Subcutaneous abdominal adipose tissue (tissue), 5 donors: ENCODE measurements around the gene FAF1.
A peak's percentile ranks its signal among the peaks of the same experiment; 100 is the strongest.

ENCODE experiments used
- H3K27ac ChIP-seq: one replicate; pipeline ENCODE4 v1.7.0; 2013; ENCODE audit warnings: low read depth, mild to moderate bottlenecking, inconsistent platforms, low read length, moderate library complexity
- H3K27me3 ChIP-seq, 5 donors: one replicate each; pipeline ENCODE4 v1.7.0; 2013; ENCODE audit warnings: low read length in 5 of 5, inconsistent platforms in 1 of 5; ENCODE audit not compliant: control insufficient read depth in 5 of 5, insufficient read depth in 4 of 5
- H3K36me3 ChIP-seq, 5 donors: one replicate each; pipeline ENCODE4 v1.7.0; 2013; ENCODE audit warnings: low read length in 5 of 5; ENCODE audit not compliant: control insufficient read depth in 5 of 5, insufficient read depth in 5 of 5
- H3K4me1 ChIP-seq, 5 donors: one replicate each; pipeline ENCODE4 v1.7.0; 2013; ENCODE audit warnings: low read length in 5 of 5, mild to moderate bottlenecking in 3 of 5, moderate library complexity in 1 of 5; ENCODE audit not compliant: control insufficient read depth in 5 of 5, insufficient read depth in 5 of 5
- H3K4me3 ChIP-seq, 5 donors: one replicate each; pipeline ENCODE4 v1.7.0; 2013; ENCODE audit warnings: low read length in 5 of 5, low read depth in 1 of 5
- H3K9ac ChIP-seq, 5 donors: one replicate each; pipeline ENCODE4 v1.7.0; 2013; ENCODE audit warnings: low read length in 5 of 5, mild to moderate bottlenecking in 4 of 5, moderate library complexity in 3 of 5
- H3K9me3 ChIP-seq, 5 donors: one replicate each; pipeline ENCODE4 v1.7.0; 2013; ENCODE audit warnings: low read length in 5 of 5; ENCODE audit not compliant: control insufficient read depth in 5 of 5
- donor health status: healthy.
- donor health status: healthy.
- donor health status: healthy.
- donor health status: healthy.
- donor health status: healthy.

The FAF1 gene

DNA sequence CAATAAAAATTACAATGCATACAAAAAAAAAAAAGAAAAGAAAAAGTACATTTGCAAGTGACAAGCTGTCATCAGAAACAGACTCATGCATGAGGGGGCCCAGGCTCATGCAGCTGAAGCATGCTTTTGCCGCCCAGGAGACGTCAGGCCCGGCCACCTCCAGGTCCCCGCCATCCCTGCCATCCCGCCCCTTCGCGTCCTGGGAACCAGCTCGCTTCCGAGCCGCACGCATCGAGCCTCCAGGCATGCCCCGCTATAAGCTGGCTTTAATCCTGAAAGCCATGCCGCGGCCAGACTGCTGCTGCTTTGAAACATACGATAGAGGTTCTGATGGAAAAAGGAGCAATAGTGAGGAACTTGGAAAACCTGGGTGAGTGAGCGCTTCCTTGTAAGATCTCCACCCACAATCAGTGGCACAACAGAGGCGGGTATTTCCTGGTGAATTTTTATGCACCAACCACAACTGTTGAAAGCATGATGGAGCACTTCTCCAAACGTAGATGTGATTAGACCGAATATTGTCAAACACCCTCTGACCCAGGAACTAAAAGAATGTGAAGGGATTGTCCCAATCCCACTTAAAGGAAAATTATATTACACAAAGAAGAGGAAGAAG lies 113.7 kb downstream of the FAF1 start:
- Histone ChIP-seq H3K9ac (no peak overlapping the region), H3K4me3 (no peak overlapping the region), H3K36me3 (no peaks in the 10 kb centered on the region), H3K4me1 (peaks cover 0 to 4% (median 0%) of the 10 kb centered on the region in 5 donors), H3K27ac (no peak overlapping the region), H3K9me3 (peaks cover 0 to 7% (median 0%) of the 10 kb centered on the region in 5 donors), H3K27me3 (no peaks in the 10 kb centered on the region)

DNA sequence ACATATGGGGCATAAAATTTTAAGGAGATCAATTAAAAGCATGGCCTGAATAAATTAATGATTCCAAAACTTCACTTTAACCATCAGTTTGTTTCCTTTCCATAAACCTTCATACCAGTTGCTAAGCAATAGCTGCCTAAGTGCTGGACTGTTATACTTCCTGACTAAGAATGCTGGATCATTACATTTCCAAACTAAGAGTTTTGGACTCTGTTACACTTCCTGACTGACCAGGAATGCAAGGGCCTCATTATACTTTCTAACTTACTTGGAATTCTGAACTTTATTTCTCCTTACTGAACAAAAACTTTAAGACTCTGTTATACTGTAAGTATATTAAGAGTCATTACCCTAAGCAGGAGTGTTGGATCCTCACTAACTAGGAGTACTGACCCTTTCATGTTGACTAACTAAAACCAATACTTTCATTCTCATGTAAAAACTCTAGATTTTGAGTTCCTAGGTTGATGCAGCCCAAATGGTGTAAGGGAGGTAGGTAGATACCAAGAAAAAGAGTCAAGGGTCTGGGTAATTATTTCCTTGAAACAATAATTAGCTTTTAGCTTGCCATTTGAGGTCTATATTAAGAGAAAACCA lies 118.2 kb downstream of the FAF1 start:
- H3K9ac ChIP-seq: no peak overlapping the region
- no peak overlapping the region for H3K27ac ChIP-seq
- no peaks in the 10 kb centered on the region for H3K9me3 ChIP-seq
- peaks cover 0 to 4% (median 0%) of the 10 kb centered on the region in 5 donors for H3K4me1 ChIP-seq
- no peaks in the 10 kb centered on the region for H3K27me3 ChIP-seq
- no peaks in the 10 kb centered on the region for H3K36me3 ChIP-seq
- H3K4me3 ChIP-seq: no peak overlapping the region

DNA sequence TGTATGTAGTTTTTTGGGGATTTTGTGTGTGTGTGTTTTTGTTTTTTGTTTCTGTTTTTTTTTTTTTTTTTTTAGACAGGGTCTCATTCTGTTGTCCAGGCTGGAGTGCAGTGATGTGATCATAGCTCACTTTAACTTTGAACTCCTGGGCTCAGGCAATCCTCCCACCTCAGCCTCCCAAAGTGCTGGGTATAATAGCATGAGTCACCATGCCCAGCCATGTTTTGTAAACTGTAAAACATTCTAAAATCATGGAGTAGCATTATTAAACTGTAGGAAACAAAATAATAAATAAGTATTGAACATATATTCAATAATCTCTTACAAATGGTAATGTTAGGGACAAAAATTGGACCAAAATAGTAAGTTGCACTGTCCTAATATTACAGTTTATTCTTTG lies 124.0 kb downstream of the FAF1 start:
- Histone ChIP-seq H3K4me1 (no peaks in the 10 kb centered on the region), H3K9me3 (no peaks in the 10 kb centered on the region)

DNA sequence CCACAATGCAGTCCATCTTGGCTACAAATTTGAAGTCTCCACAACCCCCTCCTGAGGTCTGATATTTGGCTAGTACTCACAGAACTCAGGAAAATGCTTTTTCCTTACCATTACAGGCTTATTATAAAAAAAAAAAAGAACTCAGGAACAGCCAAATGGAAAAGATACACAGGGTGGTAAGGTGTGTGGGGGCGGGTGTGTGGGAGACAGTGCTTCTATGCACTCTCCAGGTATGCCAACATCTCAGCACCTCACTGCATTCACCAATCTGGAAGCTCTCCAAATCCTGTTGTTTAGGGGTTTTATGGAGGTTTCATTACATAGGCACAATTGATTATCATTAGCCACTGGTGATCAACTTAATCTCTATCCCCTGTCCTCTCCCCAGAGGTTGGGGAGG lies 126.9 kb downstream of the FAF1 start:
- Histone ChIP-seq H3K36me3 (no peaks in the 10 kb centered on the region), H3K4me1 (peaks cover 0 to 20% (median 11%) of the 10 kb centered on the region in 5 donors), H3K4me3 (no peak overlapping the region), H3K27me3 (no peaks in the 10 kb centered on the region), H3K9ac (no peak overlapping the region), H3K27ac (no peak overlapping the region), H3K9me3 (no peaks in the 10 kb centered on the region)

More for the DNA sequence above, 124.0 kb downstream of the FAF1 start:
- no peaks in the 10 kb centered on the region for H3K36me3 ChIP-seq
- no peak overlapping the region for H3K4me3 ChIP-seq
- no peaks in the 10 kb centered on the region for H3K27me3 ChIP-seq
- no peak overlapping the region for H3K27ac ChIP-seq
- H3K9ac ChIP-seq: no peak overlapping the region

DNA sequence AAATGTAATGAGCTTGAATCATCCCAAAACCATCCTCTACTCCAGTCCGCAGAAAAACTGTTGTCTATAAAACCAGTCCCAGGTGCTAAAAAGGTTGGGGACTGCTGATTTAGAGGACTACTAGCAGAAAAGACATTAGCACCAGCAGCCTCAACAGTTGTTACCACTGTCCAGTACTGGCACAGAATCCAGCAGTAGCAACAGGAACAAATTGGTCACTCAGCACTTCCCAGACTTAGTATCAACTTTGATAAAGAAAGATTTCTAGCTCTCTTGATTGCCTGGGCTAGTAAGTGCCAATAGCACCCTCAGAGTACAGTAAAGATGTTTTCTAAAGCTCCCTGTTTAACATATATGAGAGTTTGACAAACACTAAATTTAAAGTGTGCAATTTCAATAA lies 127.9 kb downstream of the FAF1 start:
- no peaks in the 10 kb centered on the region for H3K9me3 ChIP-seq
- no peaks in the 10 kb centered on the region for H3K27me3 ChIP-seq
- no peak overlapping the region for H3K9ac ChIP-seq
- H3K4me1 ChIP-seq: peaks cover 0 to 20% (median 11%) of the 10 kb centered on the region in 5 donors
- no peaks in the 10 kb centered on the region for H3K36me3 ChIP-seq
- H3K27ac ChIP-seq: no peak overlapping the region
- H3K4me3 ChIP-seq: no peak overlapping the region

DNA sequence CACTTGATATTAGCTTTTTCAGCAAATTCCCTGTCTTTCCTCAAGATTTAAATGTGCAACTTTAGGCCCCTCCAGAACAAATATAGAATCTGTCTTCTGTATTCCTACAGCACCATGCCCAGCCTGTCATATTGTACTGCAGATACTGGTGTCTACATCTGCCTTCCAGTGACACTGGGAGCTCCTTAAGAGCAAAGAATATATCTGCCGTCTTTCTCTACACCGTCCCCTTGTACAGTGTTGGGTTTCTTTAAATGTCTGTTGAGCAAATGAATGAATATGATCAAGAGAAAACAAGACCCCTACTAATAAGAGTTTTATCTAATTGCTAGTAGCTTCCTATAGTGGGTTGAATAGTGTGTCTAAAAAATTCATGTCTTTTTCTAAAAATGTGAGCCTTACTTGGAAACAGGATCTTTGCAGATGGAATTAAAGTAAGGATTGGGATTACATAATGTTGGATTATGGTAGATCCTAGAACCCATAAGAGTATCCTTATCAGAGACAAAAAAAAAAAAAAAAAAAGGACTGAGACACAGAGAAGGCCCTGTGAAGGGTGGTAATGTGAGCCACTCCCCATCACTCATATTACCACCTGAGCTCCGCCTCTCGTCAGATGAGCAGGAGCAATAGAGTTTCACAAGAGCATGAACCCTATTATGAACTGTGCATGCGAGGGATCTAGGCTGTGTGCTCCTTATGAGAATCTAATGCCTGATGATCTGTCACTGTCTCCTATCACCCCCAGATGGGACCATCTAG lies 128.6 kb downstream of the FAF1 start:
- no peak overlapping the region for H3K4me3 ChIP-seq
- no peaks in the 10 kb centered on the region for H3K27me3 ChIP-seq
- H3K9me3 ChIP-seq: no peaks in the 10 kb centered on the region
- H3K27ac ChIP-seq: no peak overlapping the region
- H3K4me1 ChIP-seq: peaks cover 0 to 20% (median 11%) of the 10 kb centered on the region in 5 donors
- no peaks in the 10 kb centered on the region for H3K36me3 ChIP-seq
- no peak overlapping the region for H3K9ac ChIP-seq

DNA sequence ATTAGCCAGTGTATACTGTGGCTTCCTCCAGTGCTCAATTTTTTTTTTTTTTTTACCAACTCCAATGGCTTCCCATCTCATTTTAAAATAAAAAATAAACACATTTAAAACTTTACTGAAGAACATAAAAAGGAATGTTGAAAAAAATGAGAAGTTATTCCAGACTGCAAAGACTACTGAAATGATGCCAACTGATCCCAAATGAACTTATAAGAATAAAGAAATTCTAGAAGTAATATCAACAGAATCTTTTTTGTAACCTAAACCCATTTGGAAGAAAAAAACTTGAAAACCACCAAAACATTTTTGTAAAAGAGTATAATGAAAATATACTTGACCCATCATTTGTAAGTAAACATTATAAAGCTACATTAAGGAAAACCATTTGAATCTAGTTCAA lies 129.4 kb downstream of the FAF1 start:
- Histone ChIP-seq H3K4me3 (no peak overlapping the region), H3K27ac (no peak overlapping the region), H3K27me3 (no peaks in the 10 kb centered on the region), H3K9ac (no peak overlapping the region), H3K9me3 (no peaks in the 10 kb centered on the region), H3K4me1 (peaks cover 0 to 20% (median 11%) of the 10 kb centered on the region in 5 donors), H3K36me3 (no peaks in the 10 kb centered on the region)

DNA sequence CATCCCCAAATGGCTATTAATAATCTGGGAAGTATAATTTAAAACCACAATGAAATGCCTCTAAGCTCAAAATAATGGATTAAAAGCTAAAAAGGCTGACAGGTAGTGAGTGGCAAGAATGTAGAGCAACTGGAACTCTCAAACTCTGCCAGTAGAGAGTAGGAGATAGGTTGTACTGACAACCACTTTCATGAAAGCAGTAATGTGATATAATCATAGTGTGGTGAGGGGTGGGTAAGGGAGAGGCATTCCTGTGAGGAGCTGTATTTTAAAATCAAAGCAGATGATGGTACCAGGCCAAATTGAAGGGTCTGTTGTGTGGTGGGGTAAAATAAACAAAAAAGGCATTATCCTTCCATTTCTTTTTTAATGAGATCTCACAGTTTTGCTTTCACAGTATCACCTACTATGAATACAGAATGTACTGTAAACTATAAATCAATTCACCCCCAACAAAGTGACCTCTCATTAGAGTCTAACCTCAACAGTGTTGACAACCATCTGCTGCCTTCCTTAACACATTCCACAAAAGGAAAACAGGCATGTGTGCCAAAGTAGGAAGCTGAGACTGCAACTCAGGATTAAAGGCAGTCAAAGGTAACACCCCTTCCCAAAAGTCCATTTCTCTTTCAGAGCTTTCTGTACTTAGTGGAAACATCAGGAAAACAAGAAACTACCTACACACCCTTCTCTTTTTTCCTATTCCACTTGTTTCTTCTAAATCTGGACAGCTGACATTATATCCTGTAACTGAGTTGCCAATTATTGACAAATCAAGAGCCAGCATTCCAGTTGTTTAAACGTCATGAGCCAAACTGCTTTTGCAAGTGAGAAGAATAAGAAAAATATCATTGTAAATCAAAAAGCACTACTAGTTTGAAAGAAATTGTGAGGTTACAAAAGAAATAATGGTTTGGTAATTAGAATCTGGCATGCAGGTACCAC lies 130.8 kb downstream of the FAF1 start:
- Histone ChIP-seq H3K4me1 (peaks cover 0 to 20% (median 11%) of the 10 kb centered on the region in 5 donors), H3K4me3 (peak overlapping the region in 1 of 5 donors; percentile 40), H3K27me3 (no peaks in the 10 kb centered on the region), H3K9me3 (no peaks in the 10 kb centered on the region), H3K9ac (no peak overlapping the region), H3K36me3 (no peaks in the 10 kb centered on the region), H3K27ac (peak overlapping the region; percentile 39)

DNA sequence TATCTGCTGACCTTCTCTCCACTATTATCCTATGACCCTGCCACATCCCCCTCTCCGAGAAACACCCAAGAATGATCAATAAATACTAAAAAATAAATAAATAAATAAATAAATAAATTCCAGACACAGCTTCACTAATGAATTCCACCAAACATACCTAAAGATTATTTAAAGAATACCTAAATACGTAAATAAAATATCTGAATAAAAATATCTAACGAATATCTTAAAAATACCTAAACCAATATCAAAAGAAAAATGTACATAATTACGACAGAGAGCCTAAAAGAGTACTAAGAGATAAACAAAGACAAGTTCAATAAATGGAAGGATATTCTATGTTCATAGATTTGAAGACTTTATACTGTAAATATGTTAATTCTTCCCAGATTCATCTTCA lies 132.5 kb downstream of the FAF1 start:
- no peak overlapping the region for H3K9ac ChIP-seq
- H3K36me3 ChIP-seq: no peaks in the 10 kb centered on the region
- no peaks in the 10 kb centered on the region for H3K9me3 ChIP-seq
- peaks cover 0 to 20% (median 11%) of the 10 kb centered on the region in 5 donors for H3K4me1 ChIP-seq
- no peak overlapping the region for H3K4me3 ChIP-seq
- H3K27me3 ChIP-seq: no peaks in the 10 kb centered on the region
- no peak overlapping the region for H3K27ac ChIP-seq
